ENCODE results near the gene CEP128.

DNA sequence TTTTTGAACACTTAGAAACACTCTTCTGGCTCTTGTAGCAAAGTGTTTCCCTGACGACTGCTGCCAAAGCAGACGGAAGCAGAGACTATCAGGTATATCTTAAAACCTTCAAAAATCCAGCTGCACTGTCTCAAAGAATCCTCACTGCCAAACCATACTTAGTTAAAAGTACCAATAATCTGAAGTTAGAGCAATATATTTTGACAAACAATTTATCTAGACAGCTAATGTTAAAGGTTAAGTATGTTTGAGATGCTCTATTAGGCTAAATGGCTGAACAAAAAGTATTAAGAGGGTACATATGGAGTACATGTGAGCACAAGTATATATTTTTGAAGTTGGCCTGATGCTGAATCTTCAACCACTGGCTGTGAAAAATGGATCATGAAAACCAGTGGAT is 398.3 kb downstream of the CEP128 start:
- no peak for TF ChIP-seq FOXK2 (IDR thresholded peaks at IDR 0.05)
- no peak for TF ChIP-seq BHLHE40 (IDR thresholded peaks at IDR 0.05; ENCODE audit: borderline replicate concordance)
- no peak for TF ChIP-seq FOXM1 (IDR thresholded peaks at IDR 0.05; ENCODE audit: borderline replicate concordance)
- TF ChIP-seq SUZ12 (IDR thresholded peaks at IDR 0.05): no peak
- no peak for TF ChIP-seq PKNOX1 (IDR thresholded peaks at IDR 0.05)

Measured in HEK293T (cell line).